LNCaP clone FGC (cell line): ENCODE measurements around the gene COMP.

Source experiments
- DNase-seq: peaks from one replicate; pipeline ENCODE4 v3.0.0-alpha.2; 2011; ENCODE audit warnings: low read depth
- H3K4me3 ChIP-seq: 2 replicates; pipeline ENCODE4 v1.5.1; 2011; ENCODE audit warnings: mild to moderate bottlenecking, low read depth, low read length, control low read depth
- TF ChIP-seq, protein P1 (sequence below): IDR thresholded peaks from 2 replicates; pipeline ENCODE4 v1.5.1; 2012; ENCODE audit warnings: mild to moderate bottlenecking; ENCODE audit not compliant: control insufficient read depth, insufficient read depth; ENCODE audit errors: extremely low read depth

The COMP gene

DNA sequence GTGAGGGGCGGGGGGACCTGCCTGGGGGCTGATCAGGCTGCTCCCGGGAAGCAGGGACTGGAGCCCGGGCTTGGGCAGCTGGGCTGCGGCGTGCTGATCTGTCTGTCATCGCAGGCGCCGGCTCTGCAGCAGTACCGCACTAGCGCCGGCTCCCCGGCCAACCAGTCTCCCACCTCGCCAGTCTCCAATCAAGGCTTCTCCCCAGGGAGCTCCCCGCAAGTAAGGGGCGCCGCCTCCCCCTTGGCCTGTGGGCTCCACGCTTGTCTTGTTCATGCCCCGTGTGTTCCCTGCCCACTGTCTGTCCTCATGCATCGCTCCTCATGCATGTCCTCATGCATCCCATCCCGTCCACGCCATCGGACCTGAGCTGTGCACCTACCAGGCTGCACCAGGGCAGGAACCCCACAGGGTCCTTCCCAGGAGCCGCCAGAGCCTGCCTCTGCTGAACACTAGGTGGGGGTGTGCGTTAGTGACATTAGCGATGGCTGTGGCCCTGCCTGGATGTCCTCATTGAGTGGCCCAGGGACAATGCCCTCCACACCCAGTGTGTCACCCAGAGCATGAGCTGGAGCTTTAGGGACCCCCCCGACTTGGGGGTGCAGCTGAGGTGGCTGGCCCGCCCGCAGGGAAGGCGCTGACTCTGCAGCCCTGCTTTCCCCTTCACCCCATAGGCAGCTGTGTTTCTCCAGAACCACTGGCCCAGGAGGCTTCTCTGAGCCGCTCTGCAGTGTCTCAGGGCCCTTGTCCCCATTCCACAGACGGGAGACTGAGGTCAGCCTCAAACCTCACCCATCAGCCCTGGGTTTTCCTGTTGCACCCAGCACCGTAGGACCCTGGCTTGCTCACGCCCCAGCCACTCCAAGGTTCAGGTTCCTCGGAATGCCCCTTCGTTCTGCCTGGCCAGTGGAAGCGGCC, 19.5 kb downstream of the COMP start:
- TF ChIP-seq, protein P1, sequence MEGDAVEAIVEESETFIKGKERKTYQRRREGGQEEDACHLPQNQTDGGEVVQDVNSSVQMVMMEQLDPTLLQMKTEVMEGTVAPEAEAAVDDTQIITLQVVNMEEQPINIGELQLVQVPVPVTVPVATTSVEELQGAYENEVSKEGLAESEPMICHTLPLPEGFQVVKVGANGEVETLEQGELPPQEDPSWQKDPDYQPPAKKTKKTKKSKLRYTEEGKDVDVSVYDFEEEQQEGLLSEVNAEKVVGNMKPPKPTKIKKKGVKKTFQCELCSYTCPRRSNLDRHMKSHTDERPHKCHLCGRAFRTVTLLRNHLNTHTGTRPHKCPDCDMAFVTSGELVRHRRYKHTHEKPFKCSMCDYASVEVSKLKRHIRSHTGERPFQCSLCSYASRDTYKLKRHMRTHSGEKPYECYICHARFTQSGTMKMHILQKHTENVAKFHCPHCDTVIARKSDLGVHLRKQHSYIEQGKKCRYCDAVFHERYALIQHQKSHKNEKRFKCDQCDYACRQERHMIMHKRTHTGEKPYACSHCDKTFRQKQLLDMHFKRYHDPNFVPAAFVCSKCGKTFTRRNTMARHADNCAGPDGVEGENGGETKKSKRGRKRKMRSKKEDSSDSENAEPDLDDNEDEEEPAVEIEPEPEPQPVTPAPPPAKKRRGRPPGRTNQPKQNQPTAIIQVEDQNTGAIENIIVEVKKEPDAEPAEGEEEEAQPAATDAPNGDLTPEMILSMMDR: no peak
- H3K4me3 ChIP-seq: no peak overlapping the region
- no peak for DNase-seq

DNA sequence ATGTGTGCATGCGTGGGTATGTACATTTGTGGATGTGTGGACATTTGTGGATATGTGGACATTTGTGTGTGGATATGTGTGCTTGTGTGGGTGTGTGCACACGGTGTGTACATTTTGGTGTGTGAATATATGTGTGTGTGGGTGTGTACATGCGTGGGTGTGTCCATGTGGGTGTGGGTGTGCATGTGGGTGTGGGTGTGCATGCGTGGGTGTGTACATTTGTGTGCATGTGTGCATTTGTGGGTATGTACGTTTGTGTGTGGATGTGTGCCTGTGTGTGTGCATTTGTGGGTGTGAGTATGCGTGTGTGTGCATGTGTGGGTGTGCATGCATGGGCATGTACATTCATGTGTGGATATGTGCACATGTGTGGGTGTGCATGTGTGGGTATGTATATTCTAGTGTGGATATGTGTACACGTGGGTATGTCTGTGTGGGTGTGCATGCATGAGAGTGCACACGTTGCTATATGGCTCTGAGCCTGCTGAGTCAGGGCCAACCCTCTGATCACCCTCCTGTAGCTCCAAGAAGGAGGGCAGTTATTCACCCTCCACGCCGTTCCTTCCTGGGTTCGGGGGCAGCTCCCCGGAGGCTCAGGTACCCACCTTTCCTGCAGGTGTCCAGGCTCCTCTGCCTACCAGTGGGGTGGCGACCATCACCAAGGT, 20.3 kb downstream of the COMP start:
- H3K4me3 ChIP-seq: no peak overlapping the region
- DNase-seq: no peak
- TF ChIP-seq, protein P1: no peak

DNA sequence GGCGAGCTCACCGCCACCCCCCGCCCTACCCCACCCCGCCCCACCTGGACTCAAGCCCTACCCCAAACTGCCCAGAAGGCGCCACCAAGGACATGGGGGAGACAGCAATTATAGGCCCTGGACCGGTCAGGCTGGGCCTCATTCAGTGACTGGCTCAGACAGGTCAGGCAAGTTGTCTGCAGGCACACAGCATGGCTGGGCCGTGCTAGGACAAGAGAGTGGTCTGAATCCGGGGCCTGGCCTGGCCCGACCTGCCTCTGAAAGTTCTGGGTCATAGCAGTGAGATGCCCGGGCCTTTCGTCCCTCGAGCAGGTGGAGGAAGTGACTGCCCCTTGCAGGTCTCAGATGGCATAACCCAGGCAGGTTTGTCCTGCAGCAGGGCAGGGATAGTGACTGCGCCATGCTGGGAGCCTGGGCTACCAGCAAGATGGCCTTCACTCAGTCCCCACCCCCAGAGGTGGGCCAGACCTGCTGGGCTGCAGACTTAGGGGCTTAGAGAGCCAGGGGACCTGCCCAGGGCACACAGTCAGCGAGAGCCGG, 21.0 kb downstream of the COMP start:
- no peak for DNase-seq
- TF ChIP-seq, protein P1: no peak

DNA sequence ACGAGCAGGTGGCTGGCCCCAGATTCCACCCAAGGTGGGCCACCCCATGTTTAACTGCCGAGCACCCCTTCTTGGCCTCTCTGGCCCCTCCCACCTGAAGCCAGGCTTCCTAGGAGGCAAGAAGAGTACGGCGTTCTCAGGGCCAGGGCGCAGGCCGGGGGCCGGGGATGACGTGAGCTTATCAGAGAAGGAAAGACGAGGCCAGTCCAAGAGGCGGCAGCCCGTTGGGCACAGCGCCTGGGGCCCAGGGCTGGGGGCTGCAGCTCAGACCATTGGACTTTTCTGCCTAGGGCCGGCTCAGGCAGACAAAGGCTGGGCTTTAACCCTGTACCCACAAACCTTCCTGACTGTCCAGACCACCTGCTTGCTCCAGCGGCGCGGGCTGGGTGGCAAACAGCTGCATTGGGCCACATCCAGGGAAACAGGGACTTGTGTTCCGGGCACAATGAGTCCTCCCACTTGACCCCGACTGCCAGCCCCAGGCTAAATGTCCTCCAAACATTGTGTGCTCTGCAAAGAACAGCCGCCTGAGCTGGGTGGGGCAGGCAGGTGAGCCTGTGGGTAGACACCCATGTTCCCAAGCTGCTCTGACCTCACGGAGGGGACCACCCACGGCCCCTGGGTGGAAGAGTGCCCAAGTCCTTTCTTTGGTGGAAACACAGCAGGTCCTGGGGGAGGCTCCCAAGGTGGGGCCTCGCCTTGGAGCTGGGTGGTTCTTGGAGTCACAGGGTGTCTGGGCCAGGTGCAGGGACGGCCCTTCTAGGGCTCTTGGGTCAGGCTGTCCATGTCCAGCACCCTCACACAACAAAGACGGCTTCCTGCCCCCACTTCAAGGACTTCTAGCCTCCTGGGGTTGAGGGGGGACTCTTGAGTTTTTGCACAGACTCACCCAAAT, 21.9 kb downstream of the COMP start:
- no peak for DNase-seq
- TF ChIP-seq, protein P1: no peak
- H3K4me3 ChIP-seq: no peak overlapping the region

More for the DNA sequence above, 21.0 kb downstream of the COMP start:
- H3K4me3 ChIP-seq: no peak overlapping the region

DNA sequence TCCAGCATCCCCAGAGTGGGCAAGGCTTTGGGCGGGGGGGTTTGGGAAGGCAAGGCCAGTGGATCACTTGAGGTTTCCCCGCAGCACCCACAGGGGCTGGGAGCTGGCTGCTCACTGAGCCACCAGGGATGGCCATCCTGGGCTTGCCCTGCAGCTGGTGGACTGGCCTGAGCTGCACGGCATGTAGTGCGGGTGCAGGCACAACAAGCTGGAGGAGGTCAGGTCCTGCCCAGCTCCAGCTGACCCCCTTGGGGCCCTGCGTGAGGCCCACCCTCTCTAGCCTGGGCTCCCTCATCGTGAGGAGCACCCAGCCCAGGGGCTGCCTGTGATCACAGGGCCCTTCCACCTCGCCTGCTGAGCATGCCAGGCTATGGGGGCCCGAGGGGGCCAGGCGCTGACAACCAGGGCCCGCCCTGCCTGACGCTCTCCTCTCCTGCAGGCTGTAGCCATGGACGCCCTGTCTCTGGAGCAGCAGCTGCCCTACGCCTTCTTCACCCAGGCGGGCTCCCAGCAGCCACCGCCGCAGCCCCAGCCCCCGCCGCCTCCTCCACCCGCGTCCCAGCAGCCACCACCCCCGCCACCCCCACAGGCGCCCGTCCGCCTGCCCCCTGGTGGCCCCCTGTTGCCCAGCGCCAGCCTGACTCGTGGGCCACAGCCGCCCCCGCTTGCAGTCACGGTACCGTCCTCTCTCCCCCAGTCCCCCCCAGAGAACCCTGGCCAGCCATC, 22.9 kb downstream of the COMP start:
- TF ChIP-seq, protein P1: no peak
- H3K4me3 ChIP-seq: no peak overlapping the region
- DNase-seq: no peak

DNA sequence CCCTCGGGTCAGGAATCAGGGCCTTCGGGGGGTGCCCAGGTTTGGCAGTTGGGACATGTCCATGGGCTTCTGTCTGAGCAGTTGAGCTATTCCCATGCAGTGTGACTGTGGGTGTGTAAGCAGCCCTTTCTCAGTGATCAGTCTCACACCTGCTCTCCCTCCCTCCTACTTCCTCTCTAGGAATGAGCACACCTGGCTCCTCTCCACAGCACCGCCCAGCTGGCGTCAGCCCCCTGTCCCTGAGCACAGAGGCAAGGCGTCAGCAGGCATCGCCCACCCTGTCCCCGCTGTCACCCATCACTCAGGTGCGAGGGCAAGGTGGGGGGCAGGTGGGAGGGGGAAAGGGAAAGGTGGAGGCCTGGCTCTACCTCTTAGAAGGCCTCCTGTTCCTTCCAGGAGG, 25.9 kb downstream of the COMP start:
- no peak for DNase-seq
- TF ChIP-seq, protein P1: no peak
- H3K4me3 ChIP-seq: no peak overlapping the region
